SU-DHL-6 (cell line): Measurements from ENCODE around the gene ANAPC2.

Experiments used
- H2AFZ ChIP-seq: fragments of 200-600 bp; sonication (generic); 2 replicates; pipeline ENCODE4 v1.6.1; 2014; ENCODE audit warnings: low read depth, mild to moderate bottlenecking, moderate library complexity, mixed read lengths, antibody characterized with exemption, low read length; ENCODE audit not compliant: severe bottlenecking
- H3F3A ChIP-seq: fragments of 200-600 bp; shearing (Covaris generic); 2 replicates; pipeline ENCODE4 v1.6.0; 2016; ENCODE audit warnings: antibody characterized with exemption, mild to moderate bottlenecking; ENCODE audit not compliant: insufficient read depth
- H3K27ac ChIP-seq: fragments of 200-600 bp; sonication (generic); 2 replicates; pipeline ENCODE4 v1.5.1; 2016; ENCODE audit warnings: low read depth, mild to moderate bottlenecking, low read length, moderate library complexity, mixed read lengths
- H3K27me3 ChIP-seq: fragments of 200-600 bp; sonication (generic), shearing (Covaris generic); 2 replicates; pipeline ENCODE4 v1.6.0; 2014; ENCODE audit warnings: mild to moderate bottlenecking, low read length
- H3K36me3 ChIP-seq: fragments of 200-600 bp; sonication (generic); 2 replicates; pipeline ENCODE4 v1.6.1; 2014; ENCODE audit warnings: mild to moderate bottlenecking, low read length, mixed read lengths
- H3K4me2 ChIP-seq: fragments of 300-600, 200-600 bp; shearing (Covaris generic), sonication (generic); 2 replicates; pipeline ENCODE4 v1.6.0; 2014; ENCODE audit warnings: low read length, low read depth, mild to moderate bottlenecking; ENCODE audit not compliant: poor library complexity, severe bottlenecking
- H3K4me3 ChIP-seq: fragments of 200-600 bp; sonication (generic); 2 replicates; pipeline ENCODE4 v1.5.1; 2014; ENCODE audit warnings: antibody characterized with exemption, low read length, mild to moderate bottlenecking, mixed read lengths; ENCODE audit not compliant: insufficient read depth, poor library complexity, severe bottlenecking
- H3K79me2 ChIP-seq: fragments of 200-600 bp; sonication (generic); 2 replicates; pipeline ENCODE4 v1.6.1; 2014; ENCODE audit warnings: mild to moderate bottlenecking, low read length, moderate library complexity; ENCODE audit not compliant: insufficient read depth
- H3K9ac ChIP-seq: fragments of 200-600 bp; sonication (generic); 2 replicates; pipeline ENCODE4 v1.7.0; 2014; ENCODE audit warnings: mild to moderate bottlenecking, low read length
- H3K9me2 ChIP-seq: fragments of 200-600 bp; sonication (generic); replicated peaks from 2 replicates; pipeline ENCODE4 v1.6.1; 2014; ENCODE audit warnings: low read length; ENCODE audit not compliant: insufficient read depth
- H3K9me3 ChIP-seq: fragments of 200-600 bp; sonication (generic); 2 replicates; pipeline ENCODE4 v1.6.1; 2014; ENCODE audit warnings: low read length, mixed read lengths; ENCODE audit not compliant: insufficient read depth
- H4K20me1 ChIP-seq: fragments of 200-600 bp; sonication (generic); 2 replicates; pipeline ENCODE4 v1.6.1; 2014; ENCODE audit warnings: low read depth, mild to moderate bottlenecking, antibody characterized with exemption, low read length, moderate library complexity, mixed read lengths
- CTCF ChIP-seq: fragments of 200-600 bp; sonication (generic); IDR thresholded peaks from one replicate; pipeline ENCODE4 v1.5.1; 2017; ENCODE audit warnings: antibody characterized with exemption, mild to moderate bottlenecking, low read length, moderate library complexity; ENCODE audit not compliant: insufficient read depth, poor library complexity, severe bottlenecking
- EZH2phosphoT487 ChIP-seq: fragments of 200-600 bp; sonication (generic), shearing (Covaris generic); conservative IDR thresholded peaks from 2 replicates; pipeline ENCODE4 v1.6.1; 2018; ENCODE audit warnings: mild to moderate bottlenecking, antibody characterized with exemption, low read length, moderate library complexity, mixed read lengths

Gene ANAPC2

GRCh38 chr9:137217276-137218211, 29.2 kb upstream of the ANAPC2 start:
- H2AFZ ChIP-seq: no peak overlapping the region
- no peaks in the 10 kb centered on the region for H4K20me1 ChIP-seq
- TF ChIP-seq CTCF: no peak
- TF ChIP-seq EZH2phosphoT487: no peak
- no peak overlapping the region for H3K4me2 ChIP-seq
- H3K79me2 ChIP-seq: no peaks in the 10 kb centered on the region
- H3K4me3 ChIP-seq: no peak overlapping the region
- H3K9me3 ChIP-seq: no peaks in the 10 kb centered on the region
- H3K27ac ChIP-seq: no peak overlapping the region
- H3K36me3 ChIP-seq: no peaks in the 10 kb centered on the region
- no peak overlapping the region for H3K9ac ChIP-seq
- no peaks in the 10 kb centered on the region for H3K27me3 ChIP-seq
- no peaks in the 10 kb centered on the region for H3K9me2 ChIP-seq
- H3F3A ChIP-seq: no peaks in the 10 kb centered on the region

GRCh38 chr9:137216188-137216965, 28.0 kb upstream of the ANAPC2 start:
- no peak overlapping the region for H2AFZ ChIP-seq
- no peaks in the 10 kb centered on the region for H3K36me3 ChIP-seq
- H3K4me2 ChIP-seq: no peak overlapping the region
- no peaks in the 10 kb centered on the region for H3K9me3 ChIP-seq
- no peak overlapping the region for H3K4me3 ChIP-seq
- TF ChIP-seq EZH2phosphoT487: no peak
- no peak for TF ChIP-seq CTCF
- H3F3A ChIP-seq: no peaks in the 10 kb centered on the region
- H3K79me2 ChIP-seq: no peaks in the 10 kb centered on the region
- H3K9me2 ChIP-seq: no peaks in the 10 kb centered on the region
- H4K20me1 ChIP-seq: no peaks in the 10 kb centered on the region
- no peak overlapping the region for H3K27ac ChIP-seq
- no peaks in the 10 kb centered on the region for H3K27me3 ChIP-seq
- H3K9ac ChIP-seq: no peak overlapping the region

GRCh38 chr9:137215196-137215986, 27.0 kb upstream of the ANAPC2 start:
- H3K9me3 ChIP-seq: no peaks in the 10 kb centered on the region
- no peaks in the 10 kb centered on the region for H3K27me3 ChIP-seq
- H3K4me2 ChIP-seq: no peak overlapping the region
- no peaks in the 10 kb centered on the region for H3K9me2 ChIP-seq
- H3K4me3 ChIP-seq: no peak overlapping the region
- no peak overlapping the region for H3K9ac ChIP-seq
- H3K79me2 ChIP-seq: no peaks in the 10 kb centered on the region
- no peak overlapping the region for H2AFZ ChIP-seq
- TF ChIP-seq EZH2phosphoT487: no peak
- H4K20me1 ChIP-seq: no peaks in the 10 kb centered on the region
- H3K36me3 ChIP-seq: no peaks in the 10 kb centered on the region
- no peak overlapping the region for H3K27ac ChIP-seq
- no peaks in the 10 kb centered on the region for H3F3A ChIP-seq
